ENCODE data around the gene NCKAP5.

DNA sequence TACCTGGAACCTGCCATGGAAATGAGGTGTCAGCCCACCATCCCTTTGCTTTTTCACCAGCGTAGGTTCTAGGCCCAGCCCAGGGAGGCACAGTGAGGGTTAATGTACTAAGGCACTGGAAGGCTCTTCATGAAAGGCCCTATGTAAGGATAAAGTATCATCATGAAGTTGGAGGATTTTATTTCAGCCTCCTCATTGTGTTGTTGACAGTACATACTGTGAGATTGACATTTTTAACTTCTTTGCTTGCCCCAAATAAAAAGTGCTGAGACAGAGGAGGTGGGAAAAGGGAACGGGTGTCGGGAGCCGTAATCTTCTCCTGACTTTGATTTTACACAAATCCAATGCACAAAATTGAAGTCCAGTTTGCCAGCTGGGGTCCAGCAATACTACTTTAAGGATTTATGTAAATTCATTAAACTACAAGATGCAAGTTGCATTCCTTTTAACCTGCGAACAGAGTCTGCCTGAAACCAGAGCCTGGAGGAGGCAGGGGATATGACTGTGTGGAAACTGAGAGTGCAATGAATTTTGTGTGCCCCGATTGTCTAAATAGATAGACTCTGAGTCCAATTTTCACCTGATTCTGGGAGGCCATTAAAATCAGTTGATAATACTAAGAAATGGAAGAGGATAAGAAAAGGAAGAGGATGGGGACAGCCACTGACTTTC, 5.4 kb upstream of the NCKAP5 start:
- TF ChIP-seq, protein P1, sequence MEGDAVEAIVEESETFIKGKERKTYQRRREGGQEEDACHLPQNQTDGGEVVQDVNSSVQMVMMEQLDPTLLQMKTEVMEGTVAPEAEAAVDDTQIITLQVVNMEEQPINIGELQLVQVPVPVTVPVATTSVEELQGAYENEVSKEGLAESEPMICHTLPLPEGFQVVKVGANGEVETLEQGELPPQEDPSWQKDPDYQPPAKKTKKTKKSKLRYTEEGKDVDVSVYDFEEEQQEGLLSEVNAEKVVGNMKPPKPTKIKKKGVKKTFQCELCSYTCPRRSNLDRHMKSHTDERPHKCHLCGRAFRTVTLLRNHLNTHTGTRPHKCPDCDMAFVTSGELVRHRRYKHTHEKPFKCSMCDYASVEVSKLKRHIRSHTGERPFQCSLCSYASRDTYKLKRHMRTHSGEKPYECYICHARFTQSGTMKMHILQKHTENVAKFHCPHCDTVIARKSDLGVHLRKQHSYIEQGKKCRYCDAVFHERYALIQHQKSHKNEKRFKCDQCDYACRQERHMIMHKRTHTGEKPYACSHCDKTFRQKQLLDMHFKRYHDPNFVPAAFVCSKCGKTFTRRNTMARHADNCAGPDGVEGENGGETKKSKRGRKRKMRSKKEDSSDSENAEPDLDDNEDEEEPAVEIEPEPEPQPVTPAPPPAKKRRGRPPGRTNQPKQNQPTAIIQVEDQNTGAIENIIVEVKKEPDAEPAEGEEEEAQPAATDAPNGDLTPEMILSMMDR (IDR thresholded peaks at IDR 0.05) = no peak
- TF ChIP-seq EP300 (IDR thresholded peaks at IDR 0.05) (no peak), POLR2A (IDR thresholded peaks at IDR 0.05) (no peak)
